ENCODE results near the gene VCX3B. TPM values are rescaled to one million over a fixed set of nuclear protein-coding genes. Genes with fewer than 3 reads are reported as not detected.
"Not testable (repeated sequence)": the region's sequence is repeated elsewhere in the genome, so short reads cannot be mapped to it uniquely, and the experiment has no call there.

Gene VCX3B
- total and polyA plus RNA-seq, 2 of the 8 experiments (the other 6 are each of a cell fraction or from before 2014, with no cell fraction given): not detected

GRCh38 chrX:8502101-8502500 is 37.5 kb downstream of the VCX3B start:
- H3K9me3 ChIP-seq (ENCODE audit: insufficient read depth in 2 of 2, low read depth in 1 of 2, low read length in 1 of 2); FAIRE-seq; H2AK5ac ChIP-seq (ENCODE audit: low read depth, low read length); DNase-seq (ENCODE audit: low read depth in 1 of 2, low spot score in 2 of 2); H3K14ac ChIP-seq (ENCODE audit: insufficient read length); H3K56ac ChIP-seq (replicated peaks; ENCODE audit: insufficient read length, low read depth, low read length); H4K8ac ChIP-seq (ENCODE audit: extremely low read depth, insufficient read depth, low read length); H4K20me1 ChIP-seq (replicated peaks in 1 of 2; ENCODE audit: control insufficient read depth in 1 of 2, insufficient read depth in 2 of 2, low read length in 2 of 2); H3K79me2 ChIP-seq (ENCODE audit: control insufficient read depth in 1 of 2, insufficient read depth in 2 of 2, low read length in 2 of 2); H3K27ac ChIP-seq (ENCODE audit: low read depth, low read length); H3K27me3 ChIP-seq (replicated peaks in 1 of 4; ENCODE audit: control insufficient read depth in 3 of 4, extremely low read depth in 1 of 4, insufficient read depth in 3 of 4, low read length in 3 of 4); CTCF ChIA-PET (ENCODE audit: partially characterized antibody); H2AFZ ChIP-seq (ENCODE audit: low read length); H2BK5ac ChIP-seq (ENCODE audit: low read depth, low read length); POLR2A ChIA-PET (ENCODE audit: partially characterized antibody); H3K23me2 ChIP-seq (ENCODE audit: low read depth, low read length); H3K36me3 ChIP-seq (ENCODE audit: control insufficient read depth in 2 of 4, insufficient read depth in 4 of 4, low read length in 3 of 4); H2BK12ac ChIP-seq (ENCODE audit: low read depth, low read length); H4K5ac ChIP-seq (ENCODE audit: insufficient read length, low read depth, low read length); H2BK20ac ChIP-seq (ENCODE audit: low read length); H3K4ac ChIP-seq (replicated peaks; ENCODE audit: insufficient read length, low read depth, low read length); H3K79me1 ChIP-seq (ENCODE audit: low read depth, low read length); H3K4me2 ChIP-seq (ENCODE audit: insufficient read depth in 1 of 2, low read depth in 2 of 2, low read length in 2 of 2); H4K91ac ChIP-seq (replicated peaks; ENCODE audit: insufficient read length, low read length); H3K23ac ChIP-seq (ENCODE audit: insufficient read length); H2BK120ac ChIP-seq (replicated peaks; ENCODE audit: low read depth, low read length); H2BK15ac ChIP-seq (ENCODE audit: low read length); H3K4me1 ChIP-seq (replicated peaks in 1 of 4; ENCODE audit: control insufficient read depth in 3 of 4, insufficient read depth in 4 of 4, low read length in 3 of 4); H3K9ac ChIP-seq (replicated peaks in 1 of 4; ENCODE audit: extremely low read depth in 1 of 4, low read depth in 3 of 4, low read length in 3 of 4); H3K18ac ChIP-seq (ENCODE audit: extremely low read depth, low read length); H3K4me3 ChIP-seq (ENCODE audit: extremely low read depth in 1 of 4, insufficient read depth in 2 of 4, low read depth in 3 of 4, low read length in 4 of 4): not testable (repeated sequence)
- 89% methylated on average over 3 of the region's 21 CpGs; no CpG with 5 or more reads in 1 of the 2 experiments for WGBS, 2 experiments (ENCODE audit: extremely low coverage in 1 of 2, insufficient coverage in 1 of 2, insufficient read length in 1 of 2, insufficient replicate concordance in 2 of 2, low coverage in 1 of 2, low lambda C conversion rate in 2 of 2, missing lambda C conversion rate in 1 of 2)
